ENCODE results near the gene TFPI2. TPM values are rescaled to one million over a fixed set of nuclear protein-coding genes. Genes with fewer than 3 reads are reported as not detected.

The TFPI2 gene
- total RNA-seq, 1 donor from 2014 or later: 4.0 TPM

DNA sequence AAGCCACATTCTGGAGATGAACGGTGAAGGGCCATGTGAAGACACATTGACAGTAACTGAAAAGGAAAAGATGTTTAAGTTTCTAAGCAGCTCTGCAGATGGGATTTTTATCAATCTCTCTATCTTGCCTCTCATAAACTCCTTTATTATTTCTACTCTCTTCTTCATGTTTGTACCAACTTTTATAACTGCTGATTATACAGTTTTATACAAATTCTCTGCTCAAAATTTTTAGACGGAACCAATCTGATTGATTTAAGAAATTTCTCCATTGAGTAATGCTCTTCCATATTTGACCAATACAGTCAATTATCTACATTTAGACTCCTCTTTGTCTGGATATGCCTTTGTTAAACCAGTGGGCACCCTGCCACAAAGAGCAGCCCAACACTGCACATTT lies 31.7 kb downstream of the TFPI2 start:
- DNase-seq (ENCODE audit: low spot score): no peak

DNA sequence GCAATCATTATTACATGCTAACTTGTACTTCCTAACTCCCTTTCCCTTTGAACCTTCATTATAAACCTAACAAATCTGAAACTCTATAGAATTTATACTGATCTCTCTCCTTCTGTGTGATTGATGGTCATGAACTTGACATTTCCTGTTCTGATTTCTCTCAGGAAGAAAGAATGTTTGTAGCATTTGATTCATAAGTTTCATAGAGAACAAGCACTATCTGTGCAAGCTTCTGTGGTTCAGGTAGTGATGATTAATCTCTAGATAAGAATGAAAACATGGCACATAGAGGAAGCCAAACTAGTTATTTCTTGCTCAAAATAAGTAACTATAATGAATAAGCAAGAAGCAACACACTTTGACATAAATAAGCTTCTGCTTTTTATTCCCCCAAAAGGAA lies 34.2 kb downstream of the TFPI2 start:
- no peak for DNase-seq (ENCODE audit: low spot score)

- no peak for DNase-seq (ENCODE audit: low spot score)
Observed at GRCh38 chr7:93855797-93856196, 34.8 kb downstream of the TFPI2 start.

DNA sequence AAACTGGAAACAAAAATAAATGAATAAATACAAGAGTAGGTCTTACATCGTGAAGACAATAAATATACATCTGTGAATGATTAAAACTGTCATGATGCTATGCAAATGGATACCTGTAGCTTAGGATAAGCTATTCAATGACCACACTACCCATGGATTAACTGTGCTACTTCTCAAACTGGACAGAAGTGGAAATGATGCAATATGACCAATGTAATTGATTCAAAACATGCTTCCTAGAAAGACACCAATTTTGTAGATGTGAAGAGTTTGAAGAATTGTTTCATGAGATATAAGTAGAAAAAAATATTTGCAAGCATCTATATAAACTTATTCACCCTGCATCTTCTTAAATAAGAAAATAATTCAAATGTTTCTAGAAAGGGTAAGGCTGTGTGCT lies 36.1 kb downstream of the TFPI2 start:
- DNase-seq (ENCODE audit: low spot score): no peak

DNA sequence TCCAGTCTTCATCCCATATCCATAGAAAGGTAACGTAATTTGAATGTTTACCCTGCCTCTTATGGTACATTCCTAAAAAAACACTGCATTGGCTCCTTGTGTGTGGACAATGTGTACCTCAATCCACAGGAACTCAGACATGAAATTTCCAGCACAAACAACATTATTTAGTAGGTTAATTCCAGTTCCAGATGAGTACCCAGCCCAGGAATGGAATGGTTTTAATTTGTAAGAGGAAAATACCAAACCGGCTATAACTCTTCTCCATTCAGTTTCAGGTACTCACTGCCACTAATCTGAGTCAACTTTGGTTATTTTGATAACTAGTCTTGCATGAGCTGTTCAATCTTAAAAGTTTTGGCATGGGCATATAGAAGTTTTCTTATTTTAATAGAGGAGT lies 39.0 kb downstream of the TFPI2 start:
- DNase-seq (ENCODE audit: low spot score): no peak

DNA sequence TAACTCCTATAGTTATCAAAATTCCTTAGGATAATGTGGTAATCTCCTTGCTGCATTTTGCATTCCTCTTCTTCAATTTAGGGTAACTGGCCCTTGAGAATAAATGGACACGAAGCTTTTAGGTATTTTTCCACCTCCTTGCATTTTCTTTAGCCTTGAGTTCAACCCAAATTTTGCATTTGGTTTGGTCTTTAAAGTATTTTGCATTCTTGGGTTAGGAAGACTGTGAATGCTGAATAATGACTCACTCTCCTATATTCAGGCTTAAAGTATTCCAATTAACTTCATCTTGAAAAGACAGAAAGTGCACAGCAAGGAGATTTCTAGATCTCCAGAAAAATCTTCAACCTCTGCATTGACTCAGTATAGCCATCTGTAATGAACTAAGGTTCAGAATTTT lies 47.3 kb downstream of the TFPI2 start:
- no peak for DNase-seq (ENCODE audit: low spot score)

GRCh38 chr7:93838966-93839365 lies 51.6 kb downstream of the TFPI2 start:
- no peak for DNase-seq (ENCODE audit: low spot score)

- DNase-seq (ENCODE audit: low spot score): no peak
Observed at GRCh38 chr7:93837245-93837644, 53.3 kb downstream of the TFPI2 start.

DNA sequence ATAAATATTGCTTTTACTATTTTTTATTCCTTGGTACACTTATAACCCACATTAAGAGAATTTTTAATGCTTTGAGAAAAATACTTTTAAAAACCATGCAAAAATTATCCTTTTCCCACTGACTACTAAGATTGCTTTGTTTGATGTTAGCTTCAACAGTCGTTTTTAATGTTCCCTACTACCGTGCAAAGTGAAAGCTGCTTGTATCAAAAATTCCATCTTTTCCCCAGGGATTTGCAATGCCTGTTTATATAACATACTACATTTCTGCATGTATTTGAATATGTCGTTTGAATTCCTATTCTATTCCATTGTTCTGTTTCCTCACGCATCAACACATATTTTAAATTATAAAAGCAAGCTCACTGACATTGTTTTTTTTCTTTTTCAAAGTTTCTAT lies 54.4 kb downstream of the TFPI2 start:
- DNase-seq (ENCODE audit: low spot score): no peak

DNA sequence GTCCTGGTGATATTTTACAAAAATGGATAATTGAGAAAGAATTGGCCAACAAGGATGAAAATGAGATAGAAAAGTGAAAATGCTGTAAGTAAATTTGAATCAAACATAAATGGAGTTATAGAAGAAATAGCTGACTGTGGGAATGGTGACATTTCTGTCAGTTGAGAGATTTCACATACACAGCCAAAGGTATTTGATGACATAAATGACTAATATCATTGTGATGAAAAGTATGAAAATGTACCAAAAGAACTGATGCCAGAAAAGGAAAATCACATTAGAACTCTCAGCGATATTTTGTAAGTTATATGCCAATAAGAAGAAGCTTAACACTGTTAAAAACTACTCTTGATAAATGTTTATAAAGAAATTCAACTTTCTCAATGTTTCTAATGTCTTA lies 54.9 kb downstream of the TFPI2 start:
- no peak for DNase-seq (ENCODE audit: low spot score)

Other genes starting within 250 kb of the TFPI2 start
- not detected for gene GNGT1, start 15.8 kb upstream of the TFPI2 start, total RNA-seq
- 13.4 TPM for gene GNG11, start 31.0 kb upstream of the TFPI2 start, total RNA-seq
- 24.7 TPM for gene BET1, start 113.6 kb upstream of the TFPI2 start, total RNA-seq